Breast epithelium (tissue), 3 donors: Measurements from ENCODE around the gene RFX3.

Experiments
- POLR2A ChIP-seq: fragments of 450-650 bp; IDR thresholded peaks from one replicate; pipeline ENCODE4 v1.6.1; 2016; ENCODE audit warnings: antibody characterized with exemption, mild to moderate bottlenecking, moderate library complexity
- POLR2AphosphoS5 ChIP-seq, 3 donors: sonication (generic); formaldehyde crosslinking; IDR thresholded peaks; one replicate each; pipeline ENCODE4 v1.6.1; 2017; ENCODE audit warnings: antibody characterized with exemption in 3 of 3
- TF ChIP-seq, protein P1 (sequence below), 3 donors: fragments of 450-650 bp; IDR thresholded peaks; one replicate each; pipeline ENCODE4 v1.5.1; 2016 to 2017; ENCODE audit warnings: antibody characterized with exemption in 3 of 3, mild to moderate bottlenecking in 3 of 3, moderate library complexity in 3 of 3

DNA sequence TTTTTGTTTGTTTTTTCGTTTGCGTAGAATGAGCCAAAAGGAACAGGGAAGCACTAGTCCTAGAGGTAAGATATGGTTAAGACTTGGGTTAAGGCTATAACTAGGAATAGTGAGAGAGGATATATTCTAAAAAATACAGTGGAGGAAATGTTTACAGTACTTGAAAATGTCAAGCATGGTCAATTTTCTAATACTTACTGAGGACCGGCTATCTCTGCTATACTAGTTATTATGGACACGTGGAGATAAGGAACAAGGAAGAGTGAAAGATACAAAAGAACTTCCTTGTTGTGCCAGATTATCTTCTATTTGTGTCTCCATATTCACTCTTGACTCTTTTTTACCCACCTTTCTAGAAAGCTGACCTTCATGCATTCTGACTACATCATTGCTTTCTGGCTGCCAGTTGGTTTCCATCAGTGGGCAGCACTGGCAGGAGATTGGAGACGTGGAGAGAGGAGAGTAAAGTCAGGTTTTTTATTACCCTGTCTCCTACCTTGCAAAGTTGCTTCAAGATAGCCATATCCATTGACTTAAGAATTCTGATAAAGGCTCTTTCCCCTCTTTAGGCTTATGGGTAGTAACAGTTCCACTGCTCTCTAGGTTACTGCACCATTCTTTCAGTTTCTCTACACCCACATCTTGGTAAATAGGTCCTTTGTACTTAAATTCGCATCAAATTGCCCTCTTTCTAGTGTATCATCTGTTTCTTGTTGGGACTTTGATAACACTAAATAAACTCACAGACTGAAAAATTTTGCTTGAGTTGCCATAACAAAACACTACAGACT is 9.0 kb upstream of the RFX3 start:
- TF ChIP-seq POLR2AphosphoS5 (IDR thresholded peaks at IDR 0.05) (no peak), POLR2A (no peak)
- TF ChIP-seq, protein P1, sequence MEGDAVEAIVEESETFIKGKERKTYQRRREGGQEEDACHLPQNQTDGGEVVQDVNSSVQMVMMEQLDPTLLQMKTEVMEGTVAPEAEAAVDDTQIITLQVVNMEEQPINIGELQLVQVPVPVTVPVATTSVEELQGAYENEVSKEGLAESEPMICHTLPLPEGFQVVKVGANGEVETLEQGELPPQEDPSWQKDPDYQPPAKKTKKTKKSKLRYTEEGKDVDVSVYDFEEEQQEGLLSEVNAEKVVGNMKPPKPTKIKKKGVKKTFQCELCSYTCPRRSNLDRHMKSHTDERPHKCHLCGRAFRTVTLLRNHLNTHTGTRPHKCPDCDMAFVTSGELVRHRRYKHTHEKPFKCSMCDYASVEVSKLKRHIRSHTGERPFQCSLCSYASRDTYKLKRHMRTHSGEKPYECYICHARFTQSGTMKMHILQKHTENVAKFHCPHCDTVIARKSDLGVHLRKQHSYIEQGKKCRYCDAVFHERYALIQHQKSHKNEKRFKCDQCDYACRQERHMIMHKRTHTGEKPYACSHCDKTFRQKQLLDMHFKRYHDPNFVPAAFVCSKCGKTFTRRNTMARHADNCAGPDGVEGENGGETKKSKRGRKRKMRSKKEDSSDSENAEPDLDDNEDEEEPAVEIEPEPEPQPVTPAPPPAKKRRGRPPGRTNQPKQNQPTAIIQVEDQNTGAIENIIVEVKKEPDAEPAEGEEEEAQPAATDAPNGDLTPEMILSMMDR (IDR thresholded peaks at IDR 0.05), result no peak
